Adrenal gland (tissue), 5 donors: ENCODE results near the gene RIPOR2.

Source experiments
- CTCF ChIP-seq, 6 experiments: fragments of 450-650 bp in 4 of 6; fragments of 200-600 bp in 2 of 6; sonication (generic) in 1 of 6; IDR thresholded peaks; 1 replicate in 5 of 6; 2 replicates in 1 of 6; pipeline versions ENCODE4 v1.5.1 to v1.8.0; 2016 to 2021; ENCODE audit warnings: antibody characterized with exemption in 6 of 6, mild to moderate bottlenecking in 2 of 6, moderate library complexity in 1 of 6
- POLR2A ChIP-seq, 2 donors: fragments of 450-650 bp; IDR thresholded peaks; one replicate each; pipeline ENCODE4 v1.6.1; 2017; ENCODE audit warnings: antibody characterized with exemption in 2 of 2, mild to moderate bottlenecking in 2 of 2, moderate library complexity in 1 of 2
- donor health status: DM: no; HTN: no; CAD: no.

- TF ChIP-seq CTCF (IDR thresholded peaks at IDR 0.05) (no peak), POLR2A (IDR thresholded peaks at IDR 0.05) (no peak)
Measured at GRCh38 chr6:24824142-24824938, 111.4 kb downstream of the RIPOR2 start.
